ENCODE measurements around the gene TMEM178A.

The TMEM178A gene

DNA sequence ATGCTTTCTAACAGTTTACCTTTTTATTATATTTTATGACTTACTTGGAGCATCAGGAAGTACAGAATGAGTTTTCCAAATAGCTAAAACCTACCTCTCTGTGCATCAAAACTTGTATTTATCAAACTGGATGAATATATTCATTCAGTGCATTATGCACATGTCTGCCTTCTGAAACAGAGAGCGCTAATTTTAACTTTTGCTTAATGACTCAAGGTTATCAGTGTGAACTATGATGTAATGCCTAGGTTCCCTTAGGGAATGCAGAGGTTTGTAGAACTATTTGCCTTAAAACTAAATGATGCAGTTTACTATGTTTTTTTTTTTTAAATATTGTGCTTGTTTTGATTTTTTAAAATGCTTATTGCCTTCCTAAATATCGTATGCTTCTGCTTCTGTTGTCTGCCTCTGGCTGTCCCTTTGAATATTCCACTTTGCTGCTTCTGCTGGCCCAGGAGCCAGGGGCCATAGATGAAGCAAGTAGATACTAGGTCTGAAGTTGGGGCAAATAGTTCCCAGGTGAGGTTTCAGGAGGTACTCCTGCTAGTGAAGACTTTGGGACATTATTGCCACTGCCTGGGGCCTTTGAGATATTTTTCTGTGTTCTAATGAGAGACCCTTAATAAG, 16.5 kb downstream of the TMEM178A start:
- Histone ChIP-seq H3K27me3 (replicated peaks; ENCODE audit: control insufficient read depth, insufficient read depth, low read length) (no peaks in the 10 kb centered on the region), H3K36me3 (ENCODE audit: control insufficient read depth, insufficient read depth, low read length) (no peaks in the 10 kb centered on the region), H3K4me3 (replicated peaks; ENCODE audit: low read depth, low read length) (no peak overlapping the region)
- no peak for DNase-seq (ENCODE audit: extremely low read depth, insufficient read length)
- TF ChIP-seq, protein P1, sequence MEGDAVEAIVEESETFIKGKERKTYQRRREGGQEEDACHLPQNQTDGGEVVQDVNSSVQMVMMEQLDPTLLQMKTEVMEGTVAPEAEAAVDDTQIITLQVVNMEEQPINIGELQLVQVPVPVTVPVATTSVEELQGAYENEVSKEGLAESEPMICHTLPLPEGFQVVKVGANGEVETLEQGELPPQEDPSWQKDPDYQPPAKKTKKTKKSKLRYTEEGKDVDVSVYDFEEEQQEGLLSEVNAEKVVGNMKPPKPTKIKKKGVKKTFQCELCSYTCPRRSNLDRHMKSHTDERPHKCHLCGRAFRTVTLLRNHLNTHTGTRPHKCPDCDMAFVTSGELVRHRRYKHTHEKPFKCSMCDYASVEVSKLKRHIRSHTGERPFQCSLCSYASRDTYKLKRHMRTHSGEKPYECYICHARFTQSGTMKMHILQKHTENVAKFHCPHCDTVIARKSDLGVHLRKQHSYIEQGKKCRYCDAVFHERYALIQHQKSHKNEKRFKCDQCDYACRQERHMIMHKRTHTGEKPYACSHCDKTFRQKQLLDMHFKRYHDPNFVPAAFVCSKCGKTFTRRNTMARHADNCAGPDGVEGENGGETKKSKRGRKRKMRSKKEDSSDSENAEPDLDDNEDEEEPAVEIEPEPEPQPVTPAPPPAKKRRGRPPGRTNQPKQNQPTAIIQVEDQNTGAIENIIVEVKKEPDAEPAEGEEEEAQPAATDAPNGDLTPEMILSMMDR (IDR thresholded peaks at IDR 0.05; ENCODE audit: insufficient read depth, low read length, poor library complexity, severe bottlenecking): no peak

DNA sequence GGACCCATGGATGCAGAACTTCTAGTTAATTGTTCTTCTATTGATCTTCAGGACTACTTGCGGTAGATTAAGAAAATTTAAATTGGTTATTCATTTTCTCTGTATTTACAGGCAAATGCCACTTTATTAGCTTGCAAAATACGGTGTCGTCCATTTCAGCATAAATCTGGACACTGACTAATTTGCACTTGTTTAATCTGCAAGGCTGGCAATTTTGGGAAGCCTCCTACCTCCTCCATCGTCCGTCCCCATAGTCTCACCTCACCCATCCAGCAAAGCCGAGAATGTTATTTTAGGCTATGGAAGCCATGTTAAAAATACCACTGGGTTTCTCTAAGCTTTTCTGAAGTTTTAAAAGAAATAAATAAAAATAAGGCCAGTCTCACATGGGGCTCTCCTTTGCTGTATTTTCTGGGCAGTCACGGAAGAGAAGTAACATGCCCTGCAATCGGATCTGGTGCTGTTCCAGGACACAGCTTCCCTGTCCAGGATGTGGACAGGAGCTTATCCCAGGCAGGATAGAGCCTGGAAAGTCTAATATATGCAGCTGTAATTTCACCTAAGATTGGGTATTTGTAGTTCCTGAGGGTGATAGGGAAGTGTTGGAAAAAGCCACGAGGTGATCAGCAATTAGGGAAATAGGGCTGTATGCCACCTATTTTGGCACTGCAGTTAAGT, 17.4 kb downstream of the TMEM178A start:
- H3K36me3 ChIP-seq (ENCODE audit: control insufficient read depth, insufficient read depth, low read length): no peaks in the 10 kb centered on the region
- TF ChIP-seq, protein P1 (IDR thresholded peaks at IDR 0.05; ENCODE audit: insufficient read depth, low read length, poor library complexity, severe bottlenecking): no peak
- H3K4me3 ChIP-seq (replicated peaks; ENCODE audit: low read depth, low read length): no peak overlapping the region
- no peaks in the 10 kb centered on the region for H3K27me3 ChIP-seq (replicated peaks; ENCODE audit: control insufficient read depth, insufficient read depth, low read length)
- DNase-seq (ENCODE audit: extremely low read depth, insufficient read length): no peak

DNA sequence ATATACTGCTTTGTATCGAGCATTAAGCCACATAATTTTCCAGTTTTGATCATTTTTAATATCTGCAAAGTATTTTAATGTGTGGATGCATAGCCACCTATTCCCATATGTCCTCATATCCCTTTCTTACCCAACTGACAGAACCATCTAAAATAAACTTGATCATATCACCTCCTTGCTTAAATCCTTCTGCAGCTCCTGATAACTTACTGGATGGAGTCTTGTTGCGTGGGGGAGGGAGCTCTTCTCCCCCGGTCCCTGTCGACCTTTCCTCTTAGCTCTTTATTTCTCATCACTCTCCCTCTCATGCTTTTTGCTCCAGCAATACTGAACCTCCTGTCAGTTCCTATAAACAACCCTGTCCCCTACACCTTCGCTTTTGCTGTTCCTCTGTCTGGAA, 18.7 kb downstream of the TMEM178A start:
- Histone ChIP-seq H3K27me3 (replicated peaks; ENCODE audit: control insufficient read depth, insufficient read depth, low read length) (no peaks in the 10 kb centered on the region), H3K36me3 (ENCODE audit: control insufficient read depth, insufficient read depth, low read length) (no peaks in the 10 kb centered on the region), H3K4me3 (replicated peaks; ENCODE audit: low read depth, low read length) (no peak overlapping the region)
- no peak for DNase-seq (ENCODE audit: extremely low read depth, insufficient read length)
- TF ChIP-seq, protein P1 (IDR thresholded peaks at IDR 0.05; ENCODE audit: insufficient read depth, low read length, poor library complexity, severe bottlenecking): no peak

GRCh38 chr2:39685126-39685525, 19.4 kb downstream of the TMEM178A start:
- TF ChIP-seq, protein P1 (IDR thresholded peaks at IDR 0.05; ENCODE audit: insufficient read depth, low read length, poor library complexity, severe bottlenecking): no peak
- Histone ChIP-seq H3K4me3 (replicated peaks; ENCODE audit: low read depth, low read length) (no peak overlapping the region), H3K36me3 (ENCODE audit: control insufficient read depth, insufficient read depth, low read length) (no peaks in the 10 kb centered on the region), H3K27me3 (replicated peaks; ENCODE audit: control insufficient read depth, insufficient read depth, low read length) (no peaks in the 10 kb centered on the region)
- no peak for DNase-seq (ENCODE audit: extremely low read depth, insufficient read length)

DNA sequence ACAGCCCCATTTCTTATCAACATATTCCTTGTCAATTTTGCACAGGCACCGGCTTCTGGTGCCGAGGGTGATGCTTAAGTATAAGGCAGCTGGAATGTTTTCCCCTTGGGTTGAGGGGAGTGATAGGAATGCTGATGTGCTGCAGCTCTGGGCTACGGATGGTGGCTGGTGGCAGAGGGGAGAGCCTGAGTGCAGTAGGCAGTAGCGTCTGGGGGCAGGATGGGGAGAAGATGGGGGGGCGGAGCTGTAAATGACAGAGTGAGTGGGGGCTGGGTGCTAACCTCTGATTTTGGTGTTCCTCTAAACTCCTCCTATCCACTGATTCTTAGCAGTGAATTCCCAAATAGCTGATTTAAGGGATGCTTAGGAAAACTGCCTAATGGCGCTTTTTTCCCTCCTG, 20.7 kb downstream of the TMEM178A start:
- H3K36me3 ChIP-seq (ENCODE audit: control insufficient read depth, insufficient read depth, low read length): no peaks in the 10 kb centered on the region
- H3K27me3 ChIP-seq (replicated peaks; ENCODE audit: control insufficient read depth, insufficient read depth, low read length): no peaks in the 10 kb centered on the region
- no peak overlapping the region for H3K4me3 ChIP-seq (replicated peaks; ENCODE audit: low read depth, low read length)
- no peak for DNase-seq (ENCODE audit: extremely low read depth, insufficient read length)
- TF ChIP-seq, protein P1 (IDR thresholded peaks at IDR 0.05; ENCODE audit: insufficient read depth, low read length, poor library complexity, severe bottlenecking): no peak
